T-helper 17 cell (primary cell): ENCODE results near the gene SCYGR4. TPM values are rescaled to one million over a fixed set of nuclear protein-coding genes. Genes with fewer than 3 reads are reported as not detected.
"Not testable (repeated sequence)": the region's sequence is repeated elsewhere in the genome, so short reads cannot be mapped to it uniquely, and the experiment has no call there.

ENCODE experiments used
- ATAC-seq: fragments of 150-1000 bp; cut with Tn5 transposase; 2 replicates; pipeline ENCODE4 v1.10.0; 2021; ENCODE audit warnings: mild to moderate bottlenecking, moderate library complexity
- DNase-seq, 3 donors: peaks; one replicate each; pipeline versions ENCODE4 v3.0.0 to v3.0.0-alpha.2; 2020 to 2021
- H3K9me3 ChIP-seq: one replicate; pipeline ENCODE4 v1.7.0; 2013; ENCODE audit warnings: low read length, mild to moderate bottlenecking; ENCODE audit not compliant: control insufficient read depth, poor library complexity, severe bottlenecking
- H3K27ac Mint-ChIP-seq: one replicate; pipeline ENCODE4 v1.8.0; 2022; ENCODE audit warnings: mild to moderate bottlenecking, moderate library complexity, mixed read lengths
- H3K27me3 Mint-ChIP-seq: one replicate; pipeline ENCODE4 v1.8.0; 2022; ENCODE audit warnings: mixed read lengths
- H3K36me3 Mint-ChIP-seq: one replicate; pipeline ENCODE4 v1.8.0; 2022; ENCODE audit warnings: low read depth, mixed read lengths
- H3K4me1 Mint-ChIP-seq: one replicate; pipeline ENCODE4 v1.8.0; 2022; ENCODE audit warnings: mild to moderate bottlenecking, mixed read lengths
- H3K4me3 Mint-ChIP-seq: one replicate; pipeline ENCODE4 v1.8.0; 2022; ENCODE audit warnings: mild to moderate bottlenecking, moderate library complexity, mixed read lengths
- total RNA-seq, 4 donors: library from RNA in 2 of 4; stranded (reverse) in 2 of 4; gene quantifications; one replicate each; pipeline ENCODE4 v1.2.3 and lab custom pipeline; 2022 to 2026

SCYGR4 gene
- total RNA-seq, 2 donors from 2014 or later: 0.99 TPM; not detected in 1

- H3K36me3 Mint-ChIP-seq, DNase-seq, H3K9me3 ChIP-seq, H3K4me1 Mint-ChIP-seq, H3K27ac Mint-ChIP-seq, H3K4me3 Mint-ChIP-seq, ATAC-seq: not testable (repeated sequence)
- peaks cover 59% of the 10 kb centered on the region for H3K27me3 Mint-ChIP-seq
These were observed 18.3 kb upstream of the SCYGR4 start, which contains the start of gene SCYGR2 for GRCh38 chr2:227598835-227599503. Gene SCYGR2 (plus strand): TSS chr2:227598893. CDS start chr2:227598893, 0 bp downstream.

- Mint-ChIP-seq H3K4me1 (no peaks in the 10 kb centered on the region), H3K36me3 (no peaks in the 10 kb centered on the region), H3K4me3 (no peak overlapping the region), H3K27ac (no peak overlapping the region), H3K27me3 (peaks cover 68% of the 10 kb centered on the region)
- ATAC-seq (no peak), DNase-seq (no peak)
- H3K9me3 ChIP-seq: no peaks in the 10 kb centered on the region
These were observed 14.9 kb upstream of the SCYGR4 start for GRCh38 chr2:227602358-227602757.

GRCh38 chr2:227606476-227606875 lies 10.8 kb upstream of the SCYGR4 start:
- ATAC-seq (no peak), DNase-seq (no peak)
- H3K27me3 Mint-ChIP-seq: peaks cover 66% of the 10 kb centered on the region
- no peak overlapping the region for H3K4me3 Mint-ChIP-seq
- peaks cover 9% of the 10 kb centered on the region for H3K4me1 Mint-ChIP-seq
- H3K36me3 Mint-ChIP-seq: no peaks in the 10 kb centered on the region
- no peak overlapping the region for H3K27ac Mint-ChIP-seq
- no peaks in the 10 kb centered on the region for H3K9me3 ChIP-seq

GRCh38 chr2:227607941-227608340 lies 9.4 kb upstream of the SCYGR4 start:
- no peaks in the 10 kb centered on the region for H3K9me3 ChIP-seq
- H3K4me3 Mint-ChIP-seq: no peak overlapping the region
- peaks cover 9% of the 10 kb centered on the region for H3K4me1 Mint-ChIP-seq
- peaks cover 2% of the 10 kb centered on the region for H3K36me3 Mint-ChIP-seq
- H3K27me3 Mint-ChIP-seq: peaks cover 65% of the 10 kb centered on the region
- DNase-seq (no peak), ATAC-seq (no peak)
- no peak overlapping the region for H3K27ac Mint-ChIP-seq

GRCh38 chr2:227608561-227609338 lies 8.5 kb upstream of the SCYGR4 start:
- peaks cover 2% of the 10 kb centered on the region for H3K36me3 Mint-ChIP-seq
- no peak overlapping the region for H3K27ac Mint-ChIP-seq
- ATAC-seq: peak; percentile 45
- DNase-seq: no peak
- H3K9me3 ChIP-seq: no peaks in the 10 kb centered on the region
- H3K4me3 Mint-ChIP-seq: peak overlapping the region; percentile 12
- peaks cover 60% of the 10 kb centered on the region for H3K27me3 Mint-ChIP-seq
- H3K4me1 Mint-ChIP-seq: peaks cover 9% of the 10 kb centered on the region

- peaks cover 2% of the 10 kb centered on the region for H3K36me3 Mint-ChIP-seq
- no peak for DNase-seq
- peaks cover 48% of the 10 kb centered on the region for H3K27me3 Mint-ChIP-seq
- H3K4me1 Mint-ChIP-seq: peaks cover 9% of the 10 kb centered on the region
- no peak overlapping the region for H3K27ac Mint-ChIP-seq
- no peak overlapping the region for H3K4me3 Mint-ChIP-seq
- H3K9me3 ChIP-seq: no peaks in the 10 kb centered on the region
- ATAC-seq: no peak
These were observed 7.2 kb upstream of the SCYGR4 start for GRCh38 chr2:227610123-227610522.

GRCh38 chr2:227612546-227613271 lies 4.6 kb upstream of the SCYGR4 start:
- ATAC-seq: no peak
- Mint-ChIP-seq H3K27me3 (peaks cover 46% of the 10 kb centered on the region), H3K36me3 (peaks cover 5% of the 10 kb centered on the region), H3K27ac (no peak overlapping the region), H3K4me3 (no peak overlapping the region), H3K4me1 (peaks cover 9% of the 10 kb centered on the region)
- no peaks in the 10 kb centered on the region for H3K9me3 ChIP-seq
- no peak for DNase-seq

GRCh38 chr2:227613272-227613660 lies 4.0 kb upstream of the SCYGR4 start:
- ATAC-seq (no peak), DNase-seq (no peak)
- H3K27ac Mint-ChIP-seq: no peak overlapping the region
- peaks cover 5% of the 10 kb centered on the region for H3K36me3 Mint-ChIP-seq
- H3K4me3 Mint-ChIP-seq: no peak overlapping the region
- peaks cover 50% of the 10 kb centered on the region for H3K27me3 Mint-ChIP-seq
- H3K4me1 Mint-ChIP-seq: peaks cover 6% of the 10 kb centered on the region
- H3K9me3 ChIP-seq: no peaks in the 10 kb centered on the region

- ATAC-seq (no peak), DNase-seq (no peak)
- H3K9me3 ChIP-seq: no peaks in the 10 kb centered on the region
- peaks cover 5% of the 10 kb centered on the region for H3K36me3 Mint-ChIP-seq
- H3K27ac Mint-ChIP-seq: no peak overlapping the region
- H3K27me3 Mint-ChIP-seq: peaks cover 45% of the 10 kb centered on the region
- H3K4me3 Mint-ChIP-seq: no peak overlapping the region
- H3K4me1 Mint-ChIP-seq: peaks cover 2% of the 10 kb centered on the region
These were observed 3.1 kb upstream of the SCYGR4 start for GRCh38 chr2:227614246-227614645.

GRCh38 chr2:227614740-227615139 lies 2.6 kb upstream of the SCYGR4 start, which contains the start of gene SCYGR3:
Gene SCYGR3 (minus strand): TSS chr2:227614840. CDS start chr2:227614840, 0 bp downstream.
- DNase-seq: no peak
- H3K36me3 Mint-ChIP-seq: peaks cover 5% of the 10 kb centered on the region
- no peak within 1 kb of the TSS for H3K27ac Mint-ChIP-seq
- H3K9me3 ChIP-seq: no peaks in the 10 kb centered on the region
- no peaks in the 10 kb centered on the region for H3K4me1 Mint-ChIP-seq
- H3K27me3 Mint-ChIP-seq: peaks cover 44% of the 10 kb centered on the region
- ATAC-seq: no peak
- H3K4me3 Mint-ChIP-seq: no peak within 1 kb of the TSS

GRCh38 chr2:227615181-227615580 lies 2.1 kb upstream of the SCYGR4 start:
- H3K4me3 Mint-ChIP-seq: no peak overlapping the region
- DNase-seq (no peak), ATAC-seq (no peak)
- H3K9me3 ChIP-seq: no peaks in the 10 kb centered on the region
- no peaks in the 10 kb centered on the region for H3K4me1 Mint-ChIP-seq
- H3K27me3 Mint-ChIP-seq: peaks cover 41% of the 10 kb centered on the region
- no peak overlapping the region for H3K27ac Mint-ChIP-seq
- peaks cover 5% of the 10 kb centered on the region for H3K36me3 Mint-ChIP-seq

GRCh38 chr2:227615906-227616305 lies 1.4 kb upstream of the SCYGR4 start:
- no peak for ATAC-seq
- Mint-ChIP-seq H3K4me1 (no peaks in the 10 kb centered on the region), H3K4me3 (no peak overlapping the region), H3K27ac (no peak overlapping the region), H3K36me3 (peaks cover 5% of the 10 kb centered on the region), H3K27me3 (peaks cover 37% of the 10 kb centered on the region)
- no peaks in the 10 kb centered on the region for H3K9me3 ChIP-seq
- no peak for DNase-seq

GRCh38 chr2:227616631-227617030 lies 667 bp upstream of the SCYGR4 start:
- Mint-ChIP-seq H3K27me3 (peaks cover 42% of the 10 kb centered on the region), H3K4me3 (peak overlapping the region; percentile 28), H3K36me3 (peaks cover 5% of the 10 kb centered on the region), H3K27ac (no peak overlapping the region), H3K4me1 (no peaks in the 10 kb centered on the region)
- DNase-seq (no peak), ATAC-seq (no peak)
- H3K9me3 ChIP-seq: no peaks in the 10 kb centered on the region
